H1 (cell line): ENCODE data around the gene ARFRP1. TPM values are rescaled to one million over a fixed set of nuclear protein-coding genes. Genes with fewer than 3 reads are reported as not detected.

Source experiments
- GABPA ChIP-seq: IDR thresholded peaks from 2 replicates; pipeline ENCODE4 v1.6.1; 2011; ENCODE audit warnings: mild to moderate bottlenecking, low read length, moderate library complexity, borderline replicate concordance; ENCODE audit not compliant: insufficient read depth
- RNF2 ChIP-seq: fragments of 200-900, 300-1000 bp; sonication (generic); IDR thresholded peaks from 2 replicates; pipeline ENCODE4 v1.7.1; 2016; ENCODE audit warnings: borderline replicate concordance, low read depth, mild to moderate bottlenecking, antibody characterized with exemption, low read length; ENCODE audit not compliant: poor library complexity, severe bottlenecking; ENCODE audit errors: missing control alignments
- TBP ChIP-seq: IDR thresholded peaks from 2 replicates; pipeline ENCODE4 v1.6.1; 2011; ENCODE audit warnings: low read depth, low read length, improper control_type of control experiment
- TEAD4 ChIP-seq: IDR thresholded peaks from 2 replicates; pipeline ENCODE4 v1.6.1; 2012; ENCODE audit warnings: low read depth, low read length, inconsistent platforms, mixed read lengths
- polyA plus RNA-seq, 7 experiments: library from polyadenylated mRNA; depleted of rRNA in 3 of 7; stranded (reverse) in 5 of 7; unstranded in 2 of 7; fragments of >200 nt in 5 of 7; fragments of 200-250 nt in 2 of 7; gene quantifications; 1 replicate in 5 of 7; 2 replicates in 1 of 7; 4 replicates in 1 of 7; pipeline versions ENCODE4 v1.2.1 to v1.2.3, GENCODE V29; 2011 to 2013; ENCODE audit warnings: missing spikeins in 2 of 7, mixed read lengths in 2 of 7
- total RNA-seq: library from RNA; stranded (reverse); fragmentation: NEBNext Ultra II Directional; extraction: Animal tissue kit (Norgen Biotek cat#: 25700); gene quantifications from 2 replicates; pipeline ENCODE4 v1.2.1, GENCODE V29; 2021

Gene ARFRP1
- total and polyA plus RNA-seq, 2 of the 8 experiments (the other 6 are each of a cell fraction or from before 2014, with no cell fraction given) = 12.9 to 22.9 TPM

DNA sequence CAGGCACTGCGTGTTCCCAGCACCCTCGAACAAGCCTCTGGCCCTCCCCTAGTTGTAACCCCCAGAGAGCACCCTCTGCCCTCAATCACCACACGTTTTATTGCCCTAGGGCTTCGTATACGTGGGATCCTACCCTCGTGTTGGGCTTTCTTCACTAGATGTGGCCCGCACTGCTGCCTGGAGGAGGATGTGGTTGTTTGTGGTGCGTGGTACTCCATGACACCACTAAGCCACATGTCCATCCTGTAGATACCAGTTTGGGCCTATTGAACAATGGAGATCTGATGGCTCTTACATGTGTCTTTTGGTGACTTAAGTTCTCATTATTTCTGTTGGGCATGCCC is 48.8 kb upstream of the ARFRP1 start (continued):
- TF ChIP-seq TEAD4 (no peak), GABPA (no peak), TBP (no peak), RNF2 (no peak)
- TF ChIP-seq, all 59 proteins: peak for 0
